Measurements from ENCODE around the gene SOX8.

Gene SOX8

DNA sequence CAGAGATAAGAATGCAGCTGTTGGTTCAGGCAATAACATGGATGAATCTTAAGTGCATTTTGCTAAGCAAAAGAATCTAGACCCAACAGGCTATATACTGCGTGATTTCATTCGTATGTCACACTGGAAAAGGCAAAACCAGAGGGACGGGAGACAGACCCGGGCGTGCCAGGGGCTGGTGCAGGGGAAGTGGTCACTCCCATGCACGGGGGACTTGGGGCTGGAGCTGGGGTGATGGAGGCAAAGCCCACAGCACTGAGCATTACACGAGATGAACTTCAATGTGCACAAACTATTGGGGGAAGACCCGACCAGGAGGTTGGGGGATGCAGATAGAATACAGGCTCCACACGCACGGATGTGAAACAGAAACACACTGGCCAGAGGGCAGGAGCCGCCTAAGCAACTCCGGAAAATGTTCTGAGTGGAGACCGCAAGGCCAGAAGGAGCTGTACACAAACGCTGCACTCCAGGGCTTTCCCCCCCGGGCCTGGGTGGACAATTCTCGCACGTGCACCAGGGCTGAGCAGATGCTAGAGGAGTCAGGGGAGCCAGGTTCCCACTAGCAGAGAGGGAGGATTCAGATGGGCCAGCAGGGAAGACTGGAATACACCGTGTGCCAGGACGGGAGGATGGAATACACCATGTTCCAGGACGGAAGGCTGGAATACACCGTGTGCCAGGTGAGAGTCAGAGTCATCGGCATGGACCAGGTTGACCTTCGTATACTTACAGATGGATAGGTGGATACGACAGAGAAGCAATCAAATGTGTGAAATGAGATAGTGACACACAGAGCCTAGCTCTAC lies 22.1 kb upstream of the SOX8 start:
- DNase-seq = no peak

DNA sequence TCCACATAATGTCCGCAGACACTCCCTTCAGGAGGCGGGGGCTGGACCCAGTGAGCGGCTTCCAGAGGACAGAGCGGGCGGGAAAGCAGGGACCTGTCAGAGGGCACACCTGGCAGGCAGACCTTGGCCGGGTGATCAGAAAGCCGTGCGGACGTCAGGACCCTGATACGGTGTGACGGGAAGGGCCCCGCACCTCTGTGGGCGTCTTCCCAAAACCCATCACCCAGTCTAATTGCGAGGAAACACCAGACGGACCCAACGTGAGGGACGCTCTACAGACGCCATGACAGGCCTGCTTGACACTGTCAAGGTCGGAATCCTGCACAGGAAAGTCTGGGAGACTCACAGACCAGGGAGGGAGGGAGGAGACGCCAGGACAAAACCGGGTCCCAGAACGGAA lies 19.2 kb upstream of the SOX8 start:
- no peak for DNase-seq

DNA sequence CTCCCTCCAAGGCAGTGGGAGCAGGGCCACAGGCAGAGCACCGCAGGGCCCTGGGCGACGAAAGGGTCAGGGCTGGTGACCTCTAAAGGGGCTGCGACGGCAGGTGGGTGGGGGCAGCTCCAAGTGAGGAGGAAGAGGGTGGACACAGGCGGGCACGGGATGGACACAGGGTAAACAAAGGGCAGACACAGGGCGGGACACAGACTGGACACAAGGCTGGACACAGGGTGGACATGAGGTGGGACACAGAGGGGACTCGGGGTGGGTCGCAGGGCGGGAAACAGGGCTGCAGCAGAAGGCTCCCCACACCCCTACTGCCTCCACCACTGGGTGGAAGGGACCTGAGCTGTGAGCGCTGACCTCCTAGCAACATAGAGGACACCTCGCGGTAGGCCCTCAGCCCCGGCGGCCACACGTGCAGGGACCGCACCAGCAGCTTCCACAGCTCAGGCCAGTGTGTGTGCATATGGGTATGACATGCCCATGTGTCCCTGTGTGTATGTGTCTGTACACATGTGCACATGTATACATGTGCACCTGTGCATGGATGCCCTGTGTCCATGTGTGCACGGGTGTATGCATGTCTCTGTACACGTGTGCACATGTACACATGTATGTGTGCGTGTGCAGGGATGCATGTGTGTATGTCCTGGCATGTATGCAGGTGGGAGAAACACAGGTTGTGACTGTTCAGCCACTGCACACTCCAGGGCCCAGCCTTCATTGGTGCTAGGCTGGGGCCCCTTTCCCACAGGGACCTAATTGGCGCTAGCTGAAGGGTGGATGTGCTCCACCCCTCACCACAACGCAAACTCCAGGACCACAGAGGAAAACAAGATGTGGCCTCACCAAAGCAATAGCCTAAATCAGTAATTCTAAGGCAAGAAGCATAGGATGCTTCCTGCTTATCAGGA lies 18.4 kb upstream of the SOX8 start:
- no peak for DNase-seq

DNA sequence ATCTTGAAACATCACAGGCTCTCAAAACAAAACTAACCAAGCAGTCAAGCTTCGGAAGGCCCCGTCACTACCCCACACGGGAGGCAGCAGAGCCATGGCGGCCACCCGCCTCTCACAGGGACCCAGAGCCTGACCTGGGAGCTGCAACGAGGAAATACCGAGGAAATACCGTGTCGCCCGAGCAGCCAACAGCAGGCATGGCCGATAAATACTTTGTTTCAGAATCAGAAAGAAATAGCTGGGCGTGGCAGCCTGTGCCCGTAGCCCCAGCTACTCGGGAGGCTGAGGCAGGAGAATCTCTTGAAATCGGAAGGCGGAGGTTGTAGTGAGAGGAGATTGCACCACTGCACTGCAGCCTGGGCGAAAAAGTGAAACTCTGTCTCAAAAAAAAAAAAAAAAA lies 17.7 kb upstream of the SOX8 start:
- DNase-seq = peak; percentile 12

DNA sequence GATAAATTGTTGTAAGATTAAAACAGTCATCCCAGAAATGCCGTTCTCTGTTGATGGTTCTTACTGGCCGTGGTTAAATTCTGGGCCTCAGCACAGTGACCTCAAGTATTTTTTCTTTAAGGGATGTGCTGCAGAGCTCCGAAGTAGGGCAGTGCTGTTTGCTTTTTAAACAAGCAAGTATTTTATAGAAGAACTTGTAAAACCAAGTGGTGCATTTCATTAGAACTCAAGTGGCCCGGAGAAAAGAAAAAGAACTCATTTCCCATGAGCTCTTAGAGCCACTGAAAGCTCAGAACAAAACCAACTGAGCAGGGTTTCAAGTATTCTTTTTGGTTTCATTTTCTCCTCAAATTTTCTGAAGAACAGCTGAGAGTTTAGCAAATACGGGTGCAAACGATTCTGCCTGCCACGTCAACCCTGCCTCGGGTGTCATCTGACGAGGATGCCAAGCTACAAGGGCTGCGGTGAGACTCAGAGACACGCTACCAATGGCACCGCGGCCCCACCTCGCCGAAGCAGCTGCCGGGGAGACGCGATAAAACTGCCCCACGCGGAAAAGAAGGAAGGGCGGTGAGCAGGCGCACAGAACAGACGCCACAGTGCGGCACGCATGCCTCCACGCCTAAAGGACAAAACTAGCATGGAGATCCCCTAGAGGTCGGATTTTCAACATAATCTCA lies 17.1 kb upstream of the SOX8 start:
- DNase-seq = peak; percentile 78

DNA sequence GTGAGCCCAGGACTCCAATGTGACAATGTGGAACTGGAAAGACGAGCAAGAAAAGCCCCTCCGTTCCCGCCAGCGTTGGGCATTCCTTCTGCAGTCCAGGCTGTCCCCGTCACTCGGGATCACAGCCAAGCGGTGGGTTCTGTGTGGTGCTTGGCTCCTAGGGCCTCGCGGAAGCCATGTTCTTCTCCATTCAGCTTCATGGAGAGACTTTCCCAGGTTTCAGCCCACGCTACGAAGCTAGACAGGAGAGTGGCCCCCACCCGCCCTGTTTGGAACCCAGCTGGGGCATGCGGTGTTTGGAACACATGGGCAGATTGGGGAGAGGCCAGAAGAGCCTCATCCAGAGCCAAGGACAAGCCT lies 16.6 kb upstream of the SOX8 start:
- DNase-seq = no peak

DNA sequence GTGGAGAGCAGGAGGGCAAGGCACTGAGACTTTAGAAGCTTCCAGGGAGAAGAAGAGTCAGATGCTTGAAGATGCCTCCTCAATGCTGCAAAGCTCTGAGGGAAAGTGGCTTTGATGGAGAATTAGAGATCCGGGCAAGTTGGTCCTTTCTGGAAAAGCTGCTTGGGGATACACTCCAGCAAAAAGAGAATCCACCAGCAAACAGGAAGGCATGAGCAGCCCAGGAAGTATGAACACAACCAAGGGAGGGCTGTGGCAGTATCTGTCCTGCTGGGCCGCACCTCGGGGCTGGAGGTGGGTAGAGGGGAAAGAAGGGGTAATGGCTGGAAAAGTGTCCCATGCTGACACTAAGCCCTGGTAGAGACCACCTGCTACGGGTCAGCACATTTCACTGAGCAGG lies 16.1 kb upstream of the SOX8 start:
- DNase-seq = no peak

DNA sequence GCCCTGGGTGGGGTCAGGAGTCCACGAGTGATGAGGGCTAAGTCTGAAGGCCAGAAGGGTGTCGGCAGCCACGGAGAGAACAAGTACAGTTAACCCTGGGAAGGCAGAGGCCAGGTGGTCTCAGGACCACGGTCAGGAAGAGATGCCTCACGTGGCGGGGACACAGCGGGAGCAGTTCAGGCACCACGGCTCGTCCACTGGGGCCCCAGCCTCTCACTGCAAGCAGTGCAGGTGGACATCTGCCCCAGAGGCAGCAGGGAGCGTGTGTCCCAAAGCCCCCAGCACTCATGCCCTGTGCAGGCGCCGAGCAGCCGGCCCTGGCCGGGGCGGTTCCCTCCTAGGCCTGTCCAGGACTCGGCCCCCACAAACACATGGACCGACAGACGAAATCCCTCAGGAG lies 15.5 kb upstream of the SOX8 start:
- no peak for DNase-seq

DNA sequence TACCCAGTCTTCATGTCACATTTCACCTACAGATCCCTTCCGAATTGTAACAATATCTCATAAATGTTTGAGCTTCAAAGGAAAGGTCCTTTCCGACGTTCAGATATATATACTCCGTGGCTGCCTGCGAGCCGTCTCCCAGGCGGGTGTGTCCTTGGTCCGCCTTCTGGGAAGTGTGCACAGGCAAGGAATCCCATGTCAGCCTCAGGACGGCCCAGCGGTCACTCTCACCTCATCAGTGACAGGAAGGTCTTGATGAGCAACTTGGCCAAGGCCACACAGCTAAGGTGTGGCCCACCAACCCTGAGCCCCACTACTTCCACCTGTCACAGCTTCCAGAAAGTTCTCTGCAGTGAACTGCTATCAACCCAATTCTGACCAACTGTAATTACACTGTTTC lies 15.1 kb upstream of the SOX8 start:
- DNase-seq = no peak

DNA sequence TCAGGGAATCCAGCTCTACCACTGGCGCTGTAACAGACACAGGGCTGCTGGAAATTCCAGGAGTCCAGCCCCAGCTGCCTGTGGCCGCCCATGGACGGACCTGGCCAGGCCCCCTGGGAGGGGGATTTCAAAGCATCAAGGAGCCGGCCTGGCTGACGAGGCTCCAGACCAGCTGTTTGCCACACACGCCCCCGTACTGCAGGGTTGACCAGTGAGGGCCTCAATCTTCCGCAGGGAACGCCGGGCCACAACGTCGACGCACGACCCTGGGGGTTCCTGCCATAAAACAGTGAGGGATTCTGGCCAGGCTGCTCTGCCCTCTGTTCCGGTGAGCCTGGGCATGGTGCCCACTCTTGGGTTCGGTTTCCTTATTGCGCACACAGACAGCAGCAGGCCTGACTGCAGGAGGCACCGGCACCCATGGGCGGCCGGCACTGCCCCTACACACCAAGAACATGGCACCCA lies 14.5 kb upstream of the SOX8 start:
- no peak for DNase-seq

DNA sequence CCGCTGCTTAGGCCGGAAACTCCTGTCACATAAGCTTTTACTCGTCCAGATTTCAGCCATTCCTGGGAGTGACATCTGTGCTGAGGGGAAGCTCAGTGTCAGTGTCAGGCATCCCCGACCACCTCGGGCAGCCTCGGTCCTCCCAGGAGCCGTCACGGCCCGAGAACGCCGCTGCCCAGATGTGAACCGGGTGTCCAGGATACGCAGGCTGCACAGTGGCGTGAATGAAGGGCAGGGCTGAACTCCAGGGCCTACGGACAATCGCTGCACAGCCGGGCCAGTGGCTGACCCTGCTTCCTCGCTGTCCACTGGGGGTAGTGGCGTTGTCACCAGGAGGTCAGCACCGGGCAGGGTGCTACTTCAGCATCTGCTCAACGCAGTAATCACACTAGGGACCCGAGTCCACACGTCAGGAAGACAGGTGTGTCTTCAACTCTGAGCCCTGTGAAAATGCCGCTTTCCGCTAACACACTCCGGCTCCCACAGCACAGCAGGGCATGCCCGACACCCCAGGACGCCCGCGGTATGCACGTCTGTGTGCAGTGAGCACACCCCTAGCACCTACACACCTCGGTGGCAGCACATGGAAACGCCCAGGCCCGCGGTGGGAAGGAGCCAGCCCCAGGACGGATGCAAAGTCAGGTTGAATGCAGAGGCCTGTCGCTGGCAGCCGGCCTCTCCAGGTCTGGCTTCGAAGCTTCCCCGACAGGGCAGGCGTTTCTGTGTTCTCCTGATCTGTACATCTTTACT lies 13.8 kb upstream of the SOX8 start:
- DNase-seq = no peak

DNA sequence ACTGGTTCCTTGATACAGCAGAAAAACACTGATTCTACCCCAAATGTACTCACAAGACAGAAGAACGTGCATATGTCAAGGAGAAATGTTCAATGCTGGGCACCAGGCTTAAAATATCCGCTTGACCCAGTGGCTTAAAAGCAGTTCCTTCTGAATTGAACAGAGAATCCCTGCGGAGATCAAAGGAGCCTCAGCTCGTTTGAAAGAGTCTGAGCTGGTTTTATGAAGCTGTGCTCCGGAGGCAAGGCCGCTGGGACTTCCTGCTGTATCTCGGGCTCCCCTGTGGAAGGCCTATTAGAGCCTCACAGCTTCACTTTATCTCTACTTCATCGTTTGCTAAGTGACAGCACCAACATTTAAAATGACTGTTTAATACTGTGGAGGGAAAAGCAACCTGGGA lies 12.9 kb upstream of the SOX8 start:
- DNase-seq = no peak

DNA sequence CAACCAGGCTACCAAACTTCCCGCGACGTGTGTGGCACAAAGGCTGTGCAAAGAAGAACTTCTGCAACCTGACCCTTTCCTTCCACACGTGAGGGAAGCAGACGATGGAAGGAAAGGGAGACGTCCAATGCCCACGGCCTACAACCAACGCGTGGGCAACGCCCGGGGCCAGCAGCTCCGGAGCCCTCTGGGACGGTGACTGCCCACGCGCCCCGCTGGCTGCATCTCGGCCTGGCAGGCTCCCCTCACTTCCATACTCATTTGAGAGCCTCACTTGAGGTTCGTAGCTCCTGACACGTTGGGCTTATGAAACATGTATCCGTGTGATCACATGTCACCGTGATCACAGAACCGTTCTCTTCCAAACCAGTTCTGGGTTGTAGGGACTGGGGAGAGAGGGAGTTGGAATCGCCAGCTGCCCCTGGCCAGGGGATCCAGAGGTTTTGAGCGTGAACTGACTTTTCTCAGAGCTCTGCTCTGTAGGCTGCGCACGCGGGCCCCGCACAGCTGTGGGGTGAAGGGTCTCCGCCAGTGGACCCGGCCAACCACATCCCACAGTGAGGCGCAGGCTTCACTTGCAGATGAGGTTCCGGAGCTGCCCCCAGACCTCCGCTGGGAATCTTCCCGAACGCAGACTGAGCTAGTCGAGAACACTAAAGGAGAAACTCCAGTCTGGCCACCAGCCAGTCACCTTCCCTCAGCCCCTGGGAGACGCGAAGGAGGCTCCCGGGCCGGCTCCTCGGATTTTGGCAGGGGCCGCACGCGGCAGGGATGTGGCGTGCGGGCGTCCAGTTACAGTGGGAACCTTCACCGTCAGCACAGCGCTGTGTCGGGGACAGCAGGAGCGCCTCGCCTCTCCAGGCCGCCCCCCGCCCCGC lies 11.8 kb upstream of the SOX8 start:
- no peak for DNase-seq

DNA sequence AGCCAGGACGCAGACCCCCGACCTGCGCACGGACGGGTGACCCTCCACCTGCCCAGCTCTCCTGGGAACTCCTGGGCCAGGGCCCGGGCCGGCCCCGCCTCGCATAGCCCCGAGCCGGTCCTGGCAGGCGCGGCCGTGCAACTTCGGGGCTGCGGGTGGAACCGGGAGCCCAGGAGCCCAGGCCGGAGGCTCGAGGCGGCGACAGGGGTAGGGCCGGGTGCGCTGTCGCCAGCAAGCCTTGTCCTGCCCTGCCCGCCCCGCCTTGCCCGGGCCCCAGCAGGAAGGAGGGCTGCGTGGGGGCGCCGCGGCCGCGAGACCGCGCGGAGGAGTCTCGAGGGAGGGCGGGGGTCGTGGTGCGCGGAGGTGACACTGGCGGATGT lies 11.2 kb upstream of the SOX8 start:
- no peak for DNase-seq

DNA sequence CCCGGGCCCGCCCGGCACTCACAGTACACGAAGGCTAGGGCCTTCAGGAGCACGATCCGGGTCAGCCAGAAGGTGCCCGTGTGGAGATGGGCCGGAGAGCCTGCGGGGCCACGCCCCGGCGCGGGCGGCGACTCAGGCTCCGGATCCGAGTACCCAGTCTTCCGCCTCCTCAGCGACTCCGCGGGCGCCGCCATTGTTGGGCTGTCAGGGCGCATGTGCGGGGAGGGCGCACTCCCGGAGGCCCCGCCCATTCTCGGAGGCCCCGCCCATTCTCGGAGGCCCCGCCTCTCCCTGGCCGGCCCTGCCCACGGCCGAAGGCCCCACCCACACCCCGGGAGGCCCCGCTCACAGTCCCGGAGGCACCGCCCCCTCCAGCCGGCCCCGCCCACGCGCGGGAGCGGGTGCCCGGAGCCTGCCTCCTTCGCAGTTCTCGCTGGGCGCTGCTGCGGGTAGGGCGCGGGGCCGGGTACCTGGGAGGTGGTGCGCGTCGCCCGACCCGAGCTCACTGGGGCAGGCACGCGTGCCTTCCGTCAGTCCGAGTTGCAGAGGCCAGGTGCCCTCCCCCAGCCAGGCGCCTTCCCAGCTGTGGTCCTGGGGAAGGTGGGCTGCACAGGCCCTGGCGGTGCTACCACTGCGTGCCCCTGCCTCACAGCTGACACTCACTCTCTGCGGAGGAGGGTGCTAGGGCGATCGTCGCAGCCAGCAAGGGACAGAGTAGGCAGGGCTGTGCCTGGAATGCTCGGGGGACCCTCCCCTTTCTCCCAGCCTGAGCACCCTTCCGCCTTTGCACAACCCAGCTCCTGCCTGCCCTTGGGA lies 10.6 kb upstream of the SOX8 start, which contains the start of gene LMF1:
Gene LMF1 (minus strand): TSS at position 219 of the 816 bp plus-strand sequence. CDS start 4 bp downstream, at position 215.
- DNase-seq = peak; percentile 97

DNA sequence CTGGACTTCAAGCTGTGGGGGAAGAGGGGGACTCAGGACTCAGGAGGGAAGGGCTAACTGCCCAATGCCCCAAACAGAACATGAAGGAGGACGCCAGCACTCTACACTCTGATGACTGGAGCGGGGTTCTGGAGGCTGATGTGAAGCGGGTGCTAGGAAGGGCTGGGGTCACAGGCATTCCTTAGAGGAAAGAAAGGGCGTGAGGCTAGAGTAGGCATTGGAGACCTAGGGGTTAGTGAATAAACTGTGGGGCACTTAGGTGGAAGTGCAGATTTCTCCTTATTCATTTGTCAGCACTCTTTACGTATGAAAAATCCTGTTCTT lies 10.0 kb upstream of the SOX8 start:
- DNase-seq = no peak

DNA sequence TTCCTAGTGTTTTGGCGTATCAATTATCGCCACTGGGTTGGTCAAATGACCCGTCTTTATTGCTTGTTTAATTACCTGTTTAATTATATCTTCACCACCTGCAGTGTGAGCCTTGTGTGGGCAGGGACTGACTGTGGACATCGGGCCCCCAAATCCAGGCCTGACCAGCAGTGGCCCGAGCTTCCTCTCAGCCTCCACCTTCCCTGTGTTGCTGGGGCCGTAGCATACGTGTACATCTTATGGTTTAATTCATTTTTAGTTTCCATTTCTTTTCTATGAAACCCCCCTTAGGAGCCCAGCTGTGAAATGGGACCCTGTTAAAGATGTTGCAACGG lies 9.6 kb upstream of the SOX8 start:
- no peak for DNase-seq

DNA sequence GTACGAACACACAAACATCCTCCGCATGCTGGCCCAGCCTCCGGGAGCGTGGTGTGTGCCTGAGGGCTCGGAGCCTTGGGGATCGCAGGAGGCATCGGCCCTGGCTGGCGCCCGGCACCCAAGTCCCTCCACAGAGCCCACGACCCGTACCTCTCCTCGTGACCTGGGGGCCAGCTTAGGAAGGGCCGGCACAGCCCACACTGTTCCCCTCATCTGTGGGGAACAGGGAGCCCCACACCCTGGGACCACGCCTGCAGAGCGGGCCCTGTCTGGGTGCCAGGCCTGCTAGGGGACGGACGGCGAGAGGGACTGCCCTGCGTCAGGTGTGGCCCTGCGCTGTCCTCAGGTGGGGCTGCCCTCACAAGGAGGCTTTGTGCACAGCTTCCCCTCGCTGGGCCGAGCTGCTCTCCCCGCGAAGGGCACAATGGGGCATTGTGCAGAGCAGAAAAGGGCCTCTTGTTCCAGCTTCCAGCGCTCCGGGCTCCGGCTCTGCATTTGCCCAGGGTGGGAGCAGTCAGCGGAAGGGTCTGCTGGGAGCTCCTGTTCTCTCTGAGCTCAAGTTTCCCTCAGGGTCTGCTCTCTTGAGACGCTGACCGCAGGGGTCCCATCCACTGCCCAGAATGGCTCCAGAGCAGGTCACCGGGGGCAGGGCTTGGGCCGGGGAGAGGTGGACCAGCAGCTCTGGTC lies 9.1 kb upstream of the SOX8 start:
- no peak for DNase-seq

DNA sequence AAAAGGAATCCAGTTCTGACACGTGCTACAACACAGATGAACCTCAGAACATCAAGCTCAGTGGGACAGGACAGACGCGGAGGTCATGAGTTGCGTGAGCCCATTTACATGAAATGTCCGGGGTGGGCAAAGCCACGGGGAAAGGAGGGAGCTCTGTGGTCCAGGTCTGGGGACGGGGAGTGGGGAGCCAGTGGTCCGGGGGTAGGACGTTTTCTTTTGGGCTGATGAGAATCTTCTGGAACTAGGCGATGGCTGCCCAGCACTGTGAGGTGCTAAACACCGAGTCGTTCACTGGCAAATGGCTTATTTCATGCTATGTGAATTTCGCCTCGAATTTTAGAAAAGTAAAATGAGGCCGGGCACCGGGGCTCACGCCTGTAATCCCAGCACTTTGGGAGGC lies 8.2 kb upstream of the SOX8 start:
- DNase-seq = no peak

DNA sequence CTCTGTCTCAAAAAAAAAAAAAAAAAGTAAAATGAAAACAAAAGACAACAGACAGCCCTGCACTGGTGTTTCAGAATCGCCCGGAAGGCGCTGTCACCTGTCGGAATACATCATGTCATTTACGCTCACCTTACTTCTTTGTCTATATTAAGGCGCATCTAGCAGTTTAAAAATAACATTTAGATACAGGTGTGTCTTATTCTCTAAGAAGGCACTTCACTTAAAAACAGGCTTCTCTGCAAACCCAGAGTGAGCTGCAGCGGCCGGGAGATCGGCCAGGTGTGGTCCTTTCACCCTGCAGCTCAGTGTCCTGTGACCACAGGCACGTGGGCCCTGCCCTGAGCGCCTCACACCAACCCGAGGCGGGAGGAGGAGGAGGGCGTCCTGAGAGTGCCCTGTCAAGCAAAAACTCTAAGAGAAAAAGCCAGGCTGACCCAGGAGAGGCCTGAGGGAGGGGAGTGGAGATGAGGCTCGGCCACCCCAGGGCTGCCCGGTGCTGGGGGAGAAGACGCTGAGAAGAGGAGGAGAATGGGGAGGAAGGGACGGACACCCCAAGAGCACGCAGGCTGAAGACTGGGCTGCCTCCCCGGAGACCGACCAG lies 7.5 kb upstream of the SOX8 start:
- DNase-seq = no peak
